ENCODE results near the gene LAT. TPM values are rescaled to one million over a fixed set of nuclear protein-coding genes. Genes with fewer than 3 reads are reported as not detected.

Gene LAT
- total RNA-seq, 1 donor: 1.4 TPM

GRCh38 chr16:29028457-29029167 lies 43.8 kb downstream of the LAT start:
- Histone ChIP-seq H4K20me1 (ENCODE audit: insufficient read depth, low read length) (no peaks in the 10 kb centered on the region), H3K9me3 (ENCODE audit: low read depth, low read length) (no peaks in the 10 kb centered on the region), H3K27ac (ENCODE audit: low read depth, low read length) (peak overlapping the region; percentile 66), H3K4me1 (ENCODE audit: insufficient read depth, low read length) (peaks cover 13% of the 10 kb centered on the region), H3K27me3 (ENCODE audit: insufficient read depth, low read length) (no peaks in the 10 kb centered on the region), H3K36me3 (ENCODE audit: insufficient read depth, low read length) (no peaks in the 10 kb centered on the region), H2AFZ (ENCODE audit: low read length) (peak overlapping the region; percentile 85), H3K79me2 (ENCODE audit: insufficient read depth, low read length) (no peaks in the 10 kb centered on the region), H3K4me3 (ENCODE audit: insufficient read depth, low read length) (peak overlapping the region; percentile 43), H3K4me2 (ENCODE audit: insufficient read depth, low read length) (peak overlapping the region; percentile 73)
- DNase-seq (ENCODE audit: insufficient read length, low spot score, missing footprints): no peak
- no peak for TF ChIP-seq CTCF (IDR thresholded peaks at IDR 0.05; ENCODE audit: extremely low read depth, low read depth, low read length)

GRCh38 chr16:29029168-29029994 lies 44.5 kb downstream of the LAT start:
- H3K27me3 ChIP-seq (ENCODE audit: insufficient read depth, low read length): no peaks in the 10 kb centered on the region
- no peaks in the 10 kb centered on the region for H4K20me1 ChIP-seq (ENCODE audit: insufficient read depth, low read length)
- H3K36me3 ChIP-seq (ENCODE audit: insufficient read depth, low read length): no peaks in the 10 kb centered on the region
- no peaks in the 10 kb centered on the region for H3K9me3 ChIP-seq (ENCODE audit: low read depth, low read length)
- peak overlapping the region; percentile 66 for H3K27ac ChIP-seq (ENCODE audit: low read depth, low read length)
- peak overlapping the region; percentile 43 for H3K4me3 ChIP-seq (ENCODE audit: insufficient read depth, low read length)
- no peaks in the 10 kb centered on the region for H3K79me2 ChIP-seq (ENCODE audit: insufficient read depth, low read length)
- DNase-seq (ENCODE audit: insufficient read length, low spot score, missing footprints): peak; percentile 95
- peaks cover 13% of the 10 kb centered on the region for H3K4me1 ChIP-seq (ENCODE audit: insufficient read depth, low read length)
- peak overlapping the region; percentile 73 for H3K4me2 ChIP-seq (ENCODE audit: insufficient read depth, low read length)
- H2AFZ ChIP-seq (ENCODE audit: low read length): peak overlapping the region; percentile 85
- no peak for TF ChIP-seq CTCF (IDR thresholded peaks at IDR 0.05; ENCODE audit: extremely low read depth, low read depth, low read length)

- Histone ChIP-seq H3K27ac (ENCODE audit: low read depth, low read length) (no peak overlapping the region), H3K9me3 (ENCODE audit: low read depth, low read length) (no peaks in the 10 kb centered on the region), H3K4me3 (ENCODE audit: insufficient read depth, low read length) (no peak overlapping the region), H2AFZ (ENCODE audit: low read length) (no peak overlapping the region), H3K36me3 (ENCODE audit: insufficient read depth, low read length) (no peaks in the 10 kb centered on the region), H3K79me2 (ENCODE audit: insufficient read depth, low read length) (no peaks in the 10 kb centered on the region), H3K4me2 (ENCODE audit: insufficient read depth, low read length) (no peak overlapping the region), H4K20me1 (ENCODE audit: insufficient read depth, low read length) (no peaks in the 10 kb centered on the region), H3K27me3 (ENCODE audit: insufficient read depth, low read length) (no peaks in the 10 kb centered on the region), H3K4me1 (ENCODE audit: insufficient read depth, low read length) (peaks cover 13% of the 10 kb centered on the region)
- TF ChIP-seq CTCF (IDR thresholded peaks at IDR 0.05; ENCODE audit: extremely low read depth, low read depth, low read length): no peak
- peak; percentile 8 for DNase-seq (ENCODE audit: insufficient read length, low spot score, missing footprints)
These were observed 45.4 kb downstream of the LAT start for GRCh38 chr16:29030086-29030840.

Other genes starting within 250 kb of the LAT start
- 1.8 and 2.7 TPM in 2 replicates for gene NPIPB9, start 233.3 kb upstream of the LAT start, total RNA-seq
- 54.5 and 62.6 TPM in 2 replicates for gene ATXN2L, start 162.1 kb upstream of the LAT start, total RNA-seq
- gene TUFM, start 138.7 kb upstream of the LAT start, total RNA-seq: 89.9 and 101 TPM in 2 replicates
- gene SH2B1, start 121.2 kb upstream of the LAT start, total RNA-seq: 14.8 and 17.1 TPM in 2 replicates
- 0.29 and 0.36 TPM in 2 replicates for gene ATP2A1, start 106.6 kb upstream of the LAT start, total RNA-seq
- gene RABEP2, start 59.8 kb upstream of the LAT start, total RNA-seq: 27.4 and 31.5 TPM in 2 replicates
- not detected in 2 replicates for gene CD19, start 53.1 kb upstream of the LAT start, total RNA-seq
- 18.1 and 20.0 TPM in 2 replicates for gene NFATC2IP, start 34.1 kb upstream of the LAT start, total RNA-seq
- 50.7 and 51.9 TPM in 2 replicates for gene SPNS1, start 10.3 kb upstream of the LAT start, total RNA-seq

All from osteoblast (primary cell).